NCI-H2029 (cell line): ENCODE measurements around the gene ATP8B2.

ENCODE experiments used
- DNase-seq: peaks from one replicate; lab custom pipeline; 2025; lab: John Stamatoyannopoulos, UW

ATP8B2 gene

DNA sequence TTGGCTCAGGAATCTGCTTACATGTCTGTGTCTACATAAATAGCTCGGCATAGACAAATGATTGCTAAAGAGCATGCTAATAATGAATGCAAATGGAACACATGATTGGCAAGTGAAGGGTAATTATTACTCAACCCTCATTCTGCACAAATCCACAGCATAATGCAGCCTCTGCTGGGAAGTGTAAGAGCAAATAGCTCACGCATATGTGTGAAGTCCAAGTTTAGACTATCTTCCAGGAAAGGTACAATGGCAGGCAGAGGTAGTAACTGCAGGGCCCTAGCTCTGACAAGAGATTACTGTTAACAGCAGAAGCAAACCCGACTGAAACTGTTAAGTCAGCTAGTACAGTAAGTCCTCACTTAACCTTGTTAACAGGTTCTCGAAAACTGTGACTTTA is 72.8 kb downstream of the ATP8B2 start:
- DNase-seq = no peak

DNA sequence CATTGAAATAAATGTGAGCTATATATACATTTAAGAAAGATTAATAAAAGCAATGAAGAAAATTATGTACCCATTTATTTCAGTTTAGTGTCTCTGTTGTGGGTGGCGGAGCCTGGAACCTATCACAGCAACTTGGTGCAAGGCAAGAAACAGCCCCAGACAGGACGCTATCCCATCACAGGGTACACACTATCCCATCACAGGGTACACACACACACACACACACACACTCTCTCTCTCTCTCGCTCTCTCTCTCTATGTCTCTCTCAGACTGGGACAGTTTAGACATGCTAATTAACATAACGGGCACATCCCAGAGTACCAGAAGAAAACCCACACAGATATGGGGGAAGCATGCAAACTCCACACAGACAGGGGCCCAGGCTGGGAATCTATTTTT is 73.4 kb downstream of the ATP8B2 start:
- DNase-seq = no peak

DNA sequence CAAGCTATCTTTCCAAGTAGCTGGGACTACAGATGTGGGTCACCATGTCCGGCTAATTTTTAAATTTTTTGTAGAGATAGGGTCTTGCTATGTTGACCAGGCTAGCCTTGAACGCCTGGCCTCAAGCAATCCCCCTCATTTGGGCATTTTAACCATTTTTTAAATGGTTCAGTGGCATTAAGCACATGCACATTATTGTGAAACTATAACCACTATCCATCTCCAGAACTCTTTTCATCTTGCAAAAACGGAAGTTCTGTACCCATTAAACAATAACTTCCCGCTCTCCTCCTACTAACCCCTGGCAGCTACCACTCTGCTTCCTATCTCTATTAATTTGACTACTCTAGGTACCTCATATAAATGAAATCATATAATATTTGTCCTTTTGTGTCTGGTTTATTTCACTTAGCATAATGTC is 75.1 kb downstream of the ATP8B2 start:
- no peak for DNase-seq
